ENCODE data around the gene PLCB2. TPM values are rescaled to one million over a fixed set of nuclear protein-coding genes. Genes with fewer than 3 reads are reported as not detected.

The PLCB2 gene
- 1 to 10 TPM in 3 of 4 donors, under 1 TPM in 1; 0.88 to 4.2 (median 2.3) TPM for total RNA-seq

- H3K4me3 ChIP-seq (ENCODE audit: low read depth, poor library complexity, severe bottlenecking) = peak within 1 kb of the TSS; percentile 8
- intact Hi-C loops (cut with DNase I; ENCODE audit: low total_unique reads) = no loop called here
- TF ChIP-seq POLR2A (IDR thresholded peaks at IDR 0.05) = no peak
- TF ChIP-seq CTCF (IDR thresholded peaks at IDR 0.05) = no peak
- 70 to 71% methylated on average over 13 to 15 of the region's 15 CpGs for WGBS, 2 donors
- DNase-seq (ENCODE audit: low spot score in 2 of 2) = no peak
These were observed at the start of gene PLCB2 for GRCh38 chr15:40307421-40308211. TSS of gene PLCB2 (minus strand) at chr15:40307935. CDS start at chr15:40307672, 263 bp downstream.

- intact Hi-C loops (cut with DNase I; ENCODE audit: low total_unique reads) = no loop called here
- H3K4me3 ChIP-seq (ENCODE audit: low read depth, poor library complexity, severe bottlenecking) = no peak overlapping the region
- TF ChIP-seq CTCF (IDR thresholded peaks at IDR 0.05) (no peak), POLR2A (IDR thresholded peaks at IDR 0.05) (no peak)
- DNase-seq (ENCODE audit: low spot score in 2 of 2) = no peak
- WGBS, 2 donors = 67 to 81% methylated on average over 1 of the region's 1 CpG
These were observed 49.5 kb upstream of the PLCB2 start for GRCh38 chr15:40357246-40357645.

GRCh38 chr15:40355976-40356585 lies 48.3 kb upstream of the PLCB2 start:
- intact Hi-C loops (cut with DNase I; ENCODE audit: low total_unique reads) = no loop called here
- 80 to 89% methylated on average over 1 to 3 of the region's 5 CpGs for WGBS, 2 donors
- no peak for DNase-seq (ENCODE audit: low spot score in 2 of 2)
- TF ChIP-seq CTCF (IDR thresholded peaks at IDR 0.05) = no peak
- TF ChIP-seq POLR2A (IDR thresholded peaks at IDR 0.05) = no peak
- no peak overlapping the region for H3K4me3 ChIP-seq (ENCODE audit: low read depth, poor library complexity, severe bottlenecking)

GRCh38 chr15:40354408-40355171 lies 46.9 kb upstream of the PLCB2 start:
- WGBS, 2 donors = 44 to 51% methylated on average over 9 of the region's 9 CpGs
- no peak overlapping the region for H3K4me3 ChIP-seq (ENCODE audit: low read depth, poor library complexity, severe bottlenecking)
- intact Hi-C loops (cut with DNase I; ENCODE audit: low total_unique reads) = no loop called here
- TF ChIP-seq CTCF (IDR thresholded peaks at IDR 0.05) = no peak
- TF ChIP-seq POLR2A (IDR thresholded peaks at IDR 0.05) = no peak
- DNase-seq (ENCODE audit: low spot score in 2 of 2) = no peak

- TF ChIP-seq CTCF (IDR thresholded peaks at IDR 0.05) (no peak), POLR2A (IDR thresholded peaks at IDR 0.05) (no peak)
- H3K4me3 ChIP-seq (ENCODE audit: low read depth, poor library complexity, severe bottlenecking) = no peak overlapping the region
- DNase-seq (ENCODE audit: low spot score in 2 of 2) = no peak
- 62% methylated on average over 5 of the region's 5 CpGs for WGBS, 2 donors
- intact Hi-C loops (cut with DNase I; ENCODE audit: low total_unique reads) = no loop called here
These were observed 46.0 kb upstream of the PLCB2 start for GRCh38 chr15:40353697-40354096.

All from lower leg skin (tissue), 4 donors.